MCF 10A (cell line): ENCODE measurements around the gene RBM18. TPM values are rescaled to one million over a fixed set of nuclear protein-coding genes. Genes with fewer than 3 reads are reported as not detected.
A peak's percentile ranks its signal among the peaks of the same experiment; 100 is the strongest.

Experiments
- BruUV-seq: library from RNA; stranded (reverse); fragments of 400-500 nt; replicated peaks from 2 replicates; lab custom pipeline; 2021; lab: Mats Ljungman, UMichigan
- CTCF ChIA-PET: fragments of 300-600 bp; sonication (Branson Sonifier 250); formaldehyde crosslinking; extraction: SDS; loops from one replicate; lab custom pipeline; 2021; ENCODE audit warnings: antibody characterized with exemption, inconsistent platforms; lab: Yijun Ruan, JAX
- POLR2A ChIA-PET: fragments of 300-600, 350-650 bp; sonication (Branson Sonifier 250); formaldehyde crosslinking; extraction: SDS; loops from one replicate; lab custom pipeline; 2020; ENCODE audit warnings: antibody characterized with exemption, inconsistent platforms; lab: Yijun Ruan, JAX
- DNase-seq: peaks from one replicate; pipeline ENCODE4 v3.0.0-alpha.2; 2018; ENCODE audit not compliant: unreplicated experiment
- H3K27ac Mint-ChIP-seq: one replicate; pipeline ENCODE4 v1.8.0; 2022; ENCODE audit warnings: mild to moderate bottlenecking, low read depth, mixed read lengths; ENCODE audit not compliant: unreplicated experiment
- H3K27me3 Mint-ChIP-seq: one replicate; pipeline ENCODE4 v1.8.0; 2022; ENCODE audit warnings: mixed read lengths; ENCODE audit not compliant: insufficient read depth, unreplicated experiment
- H3K36me3 Mint-ChIP-seq: one replicate; pipeline ENCODE4 v1.8.0; 2022; ENCODE audit warnings: mild to moderate bottlenecking, moderate library complexity, mixed read lengths; ENCODE audit not compliant: insufficient read depth, unreplicated experiment
- H3K4me1 Mint-ChIP-seq: one replicate; pipeline ENCODE4 v1.8.0; 2022; ENCODE audit warnings: mixed read lengths; ENCODE audit not compliant: insufficient read depth, unreplicated experiment
- H3K4me3 Mint-ChIP-seq: one replicate; pipeline ENCODE4 v1.8.0; 2022; ENCODE audit warnings: mild to moderate bottlenecking, moderate library complexity, mixed read lengths; ENCODE audit not compliant: unreplicated experiment
- H3K9me3 Mint-ChIP-seq: one replicate; pipeline ENCODE4 v1.8.0; 2022; ENCODE audit warnings: mixed read lengths; ENCODE audit not compliant: unreplicated experiment
- CTCF ChIP-seq: fragments of 200-600 bp; IDR thresholded peaks from one replicate; pipeline ENCODE4 v1.8.0; 2022; ENCODE audit warnings: antibody characterized with exemption, mild to moderate bottlenecking; ENCODE audit not compliant: unreplicated experiment
- intact Hi-C: fragments of 100-400 bp; cut with micrococcal nuclease; formaldehyde crosslinking; loops from 2 replicates; pipeline ENCODE4 v1.14.1; 2022
- total RNA-seq: library from RNA; stranded (reverse); gene quantifications from 2 replicates; pipeline ENCODE4 v1.2.3, GENCODE V29; 2022

Gene RBM18
- total RNA-seq, 1 experiment from 2014 or later = 44.4 TPM

- H3K36me3 Mint-ChIP-seq = no peaks in the 10 kb centered on the region
- no peaks in the 10 kb centered on the region for H3K9me3 Mint-ChIP-seq
- DNase-seq = no peak
- no peaks in the 10 kb centered on the region for H3K27me3 Mint-ChIP-seq
- POLR2A ChIA-PET = no interaction called here
- H3K4me1 Mint-ChIP-seq = no peaks in the 10 kb centered on the region
- no peak for TF ChIP-seq CTCF
- CTCF ChIA-PET = interaction anchor here (0.6 kb wide), 1 partner anchor 1674 kb away, joined by 3 read pairs; no protein-coding TSS in a partner anchor
- H3K4me3 Mint-ChIP-seq = no peak overlapping the region
- BruUV-seq = no TSS peak
- H3K27ac Mint-ChIP-seq = no peak overlapping the region
- intact Hi-C loops = no loop called here
Measured at GRCh38 chr9:122234022-122234748, 30.5 kb downstream of the RBM18 start.

DNA sequence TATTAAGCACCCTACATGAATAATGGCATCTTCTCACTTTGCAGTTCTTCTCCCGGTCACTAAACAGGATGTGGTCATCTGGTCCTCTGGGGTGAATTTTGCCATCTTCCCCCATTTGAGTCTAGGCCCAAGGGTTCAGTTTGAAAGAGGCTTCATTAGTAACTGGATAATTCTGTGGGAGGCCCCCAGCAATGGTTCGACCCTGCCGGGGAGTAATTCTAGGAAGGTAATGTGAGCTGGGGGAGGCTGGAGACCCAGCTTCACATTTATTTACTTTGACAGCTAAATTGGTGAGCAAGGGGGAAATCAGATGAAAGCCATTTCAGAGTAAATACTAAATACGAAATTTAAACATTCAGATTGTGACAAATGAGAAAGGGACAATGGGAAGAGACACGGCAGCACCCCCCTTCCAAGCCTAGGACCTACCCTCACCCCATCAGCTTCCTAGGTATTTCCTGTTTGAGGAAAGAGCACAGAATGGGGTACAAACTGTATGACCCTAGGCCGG is 31.8 kb downstream of the RBM18 start:
- TF ChIP-seq CTCF = no peak
- H3K36me3 Mint-ChIP-seq = no peaks in the 10 kb centered on the region
- DNase-seq = no peak
- CTCF ChIA-PET = interaction anchor here (0.6 kb wide), 1 partner anchor 686 kb away, joined by 3 read pairs; no protein-coding TSS in a partner anchor
- no peaks in the 10 kb centered on the region for H3K9me3 Mint-ChIP-seq
- H3K4me3 Mint-ChIP-seq = no peak overlapping the region
- H3K27ac Mint-ChIP-seq = no peak overlapping the region
- POLR2A ChIA-PET = interaction anchor here (1.0 kb wide), 1 partner anchor 32 kb away, joined by 3 read pairs; the partner anchor contains the start of genes MRRF and RBM18
- H3K4me1 Mint-ChIP-seq = no peaks in the 10 kb centered on the region
- BruUV-seq = no TSS peak
- H3K27me3 Mint-ChIP-seq = no peaks in the 10 kb centered on the region
- intact Hi-C loops = no loop called here

GRCh38 chr9:122229485-122229837 is 35.2 kb downstream of the RBM18 start:
- Mint-ChIP-seq H3K9me3 (no peaks in the 10 kb centered on the region), H3K27me3 (no peaks in the 10 kb centered on the region), H3K36me3 (no peaks in the 10 kb centered on the region), H3K4me3 (no peak overlapping the region), H3K4me1 (no peaks in the 10 kb centered on the region), H3K27ac (no peak overlapping the region)
- intact Hi-C loops = no loop called here
- no peak for DNase-seq
- no peak for TF ChIP-seq CTCF
- POLR2A ChIA-PET = no interaction called here
- no TSS peak for BruUV-seq
- CTCF ChIA-PET = no interaction called here

GRCh38 chr9:122228568-122229484 is 35.8 kb downstream of the RBM18 start, which contains the start of gene LHX6:
Gene LHX6, minus strand, starts transcription at chr9:122228957. Its CDS starts 217 bp downstream, at chr9:122228740.
- intact Hi-C loops = no loop called here
- TF ChIP-seq CTCF = no peak
- CTCF ChIA-PET = no interaction called here
- Mint-ChIP-seq H3K4me1 (no peaks in the 10 kb centered on the region), H3K36me3 (no peaks in the 10 kb centered on the region), H3K4me3 (peak within 1 kb of the TSS; percentile 26), H3K9me3 (no peaks in the 10 kb centered on the region), H3K27me3 (no peaks in the 10 kb centered on the region), H3K27ac (no peak within 1 kb of the TSS)
- DNase-seq = peak; percentile 15
- POLR2A ChIA-PET = interaction anchor here (1.1 kb wide), 1 partner anchor 36 kb away, joined by 3 read pairs; the partner anchor contains the start of genes MRRF and RBM18
- BruUV-seq = no TSS peak
